ENCODE data around the gene PAQR4.
A peak's percentile ranks its signal among the peaks of the same experiment; 100 is the strongest.

Gene PAQR4

DNA sequence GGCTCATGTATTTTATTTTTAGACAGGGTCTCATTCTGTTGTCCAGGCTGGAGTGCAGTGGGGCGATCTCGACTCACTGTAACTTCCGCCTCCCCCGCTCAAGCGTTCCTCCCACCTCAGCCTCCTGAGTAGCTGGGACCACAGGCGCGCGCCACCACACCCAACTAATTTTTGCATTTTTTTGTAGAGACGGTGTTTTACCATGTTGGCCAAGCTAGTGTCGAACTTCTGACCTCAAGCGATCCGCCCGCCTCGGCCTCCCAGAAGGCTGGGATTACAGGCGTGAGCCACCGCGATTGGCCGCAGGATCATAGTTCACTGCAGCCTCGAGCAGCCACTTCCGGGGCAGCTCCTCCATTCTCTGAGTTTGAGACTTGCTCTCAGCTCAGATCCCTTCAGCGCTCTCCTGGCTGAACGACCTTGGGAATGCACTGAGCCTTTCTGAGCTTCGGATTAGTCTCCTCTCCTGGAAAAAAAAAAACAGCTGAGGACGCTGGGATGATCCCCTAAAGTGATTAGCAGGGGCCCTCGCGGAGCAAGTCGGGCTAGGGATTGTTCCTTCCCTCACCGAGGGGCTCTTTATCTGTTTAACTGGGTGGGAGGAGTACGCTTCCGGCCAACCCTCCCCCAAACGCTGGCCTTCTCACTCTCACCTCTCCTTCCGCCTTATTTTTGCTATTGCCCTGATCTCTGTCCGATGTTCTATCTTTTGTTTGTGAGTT is 12.2 kb downstream of the PAQR4 start:
- no peak for DNase-seq (ENCODE audit: low spot score)

DNA sequence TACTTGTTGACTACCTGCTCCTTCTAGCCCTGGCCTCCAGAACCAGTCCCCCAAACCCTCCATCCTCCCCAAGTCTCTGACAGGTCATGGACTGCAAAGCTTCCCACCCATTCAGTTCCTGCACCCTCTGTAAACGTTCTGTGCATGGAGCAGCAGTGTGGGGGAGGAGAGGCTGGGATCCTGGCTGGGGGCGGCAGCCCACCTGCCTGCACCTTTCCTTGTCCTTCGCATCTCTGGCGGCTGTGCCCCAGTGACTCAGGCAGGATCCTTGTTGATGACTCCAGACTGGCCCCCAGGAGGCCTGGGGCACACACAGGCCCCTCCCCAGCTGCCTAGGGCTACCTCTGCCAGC is 12.7 kb downstream of the PAQR4 start:
- DNase-seq (ENCODE audit: low spot score), result no peak

DNA sequence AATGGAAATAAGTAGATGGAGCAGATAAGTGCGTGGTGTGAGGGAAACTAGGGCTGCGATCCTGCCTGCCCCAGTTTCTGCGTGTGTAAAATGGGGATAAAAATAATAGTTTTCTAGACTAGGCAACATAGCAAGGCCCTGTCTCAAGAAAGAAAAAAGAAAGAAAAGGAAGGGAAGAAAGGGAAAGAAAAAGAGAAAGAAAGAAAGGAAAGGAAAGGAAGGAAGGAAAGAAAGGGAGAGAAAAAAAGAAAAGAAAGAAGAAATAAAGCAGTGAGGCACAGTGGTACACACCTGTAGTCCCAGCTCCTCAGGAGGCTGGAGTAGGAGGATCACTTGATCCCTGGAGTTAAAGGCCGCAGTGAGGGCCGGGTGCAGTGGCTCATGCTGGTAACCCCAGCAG is 13.3 kb downstream of the PAQR4 start:
- no peak for DNase-seq (ENCODE audit: low spot score)

DNA sequence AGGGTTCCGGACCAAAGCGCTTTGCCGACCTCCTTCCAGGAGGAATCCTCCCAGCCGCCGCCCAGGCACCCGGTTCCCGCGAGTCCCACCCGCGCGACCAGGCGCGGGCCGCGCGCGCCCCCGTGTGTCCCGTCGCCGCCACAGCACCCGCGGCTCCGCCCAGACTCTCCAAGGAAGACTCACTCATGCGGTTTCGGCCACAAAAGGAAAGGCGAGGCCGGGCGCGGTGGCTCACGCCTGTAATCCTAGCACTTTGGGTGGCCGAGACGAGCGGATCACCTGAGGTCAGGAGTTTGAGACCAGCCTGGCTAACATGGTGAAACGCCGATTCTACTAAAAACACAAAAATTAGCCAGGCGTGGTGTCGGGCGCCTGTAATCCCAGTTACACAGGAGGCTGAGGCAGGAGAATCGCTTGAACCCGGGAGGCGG is 14.6 kb downstream of the PAQR4 start:
- peak; percentile 96 for DNase-seq (ENCODE audit: low spot score)

DNA sequence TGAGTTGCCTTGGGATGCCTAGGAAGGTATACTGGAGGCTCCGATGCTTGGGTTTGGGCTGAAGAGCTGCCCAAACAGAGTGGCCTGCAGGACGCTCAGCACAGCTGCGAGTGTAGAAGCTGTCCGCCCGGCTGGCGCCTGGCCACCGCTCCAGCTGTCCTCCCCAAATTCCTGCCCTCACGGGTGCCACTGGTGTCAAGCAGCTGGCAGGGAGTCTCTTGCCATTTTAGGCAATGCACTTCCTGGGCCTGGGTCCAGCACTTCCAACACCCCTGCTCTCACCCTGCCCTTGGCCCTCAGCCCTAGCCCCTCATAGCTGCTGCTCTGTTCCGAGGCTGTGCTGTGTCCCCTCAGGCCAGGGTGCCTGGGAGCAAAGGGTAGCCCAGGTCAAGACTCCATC is 16.3 kb downstream of the PAQR4 start:
- DNase-seq (ENCODE audit: low spot score), result no peak

DNA sequence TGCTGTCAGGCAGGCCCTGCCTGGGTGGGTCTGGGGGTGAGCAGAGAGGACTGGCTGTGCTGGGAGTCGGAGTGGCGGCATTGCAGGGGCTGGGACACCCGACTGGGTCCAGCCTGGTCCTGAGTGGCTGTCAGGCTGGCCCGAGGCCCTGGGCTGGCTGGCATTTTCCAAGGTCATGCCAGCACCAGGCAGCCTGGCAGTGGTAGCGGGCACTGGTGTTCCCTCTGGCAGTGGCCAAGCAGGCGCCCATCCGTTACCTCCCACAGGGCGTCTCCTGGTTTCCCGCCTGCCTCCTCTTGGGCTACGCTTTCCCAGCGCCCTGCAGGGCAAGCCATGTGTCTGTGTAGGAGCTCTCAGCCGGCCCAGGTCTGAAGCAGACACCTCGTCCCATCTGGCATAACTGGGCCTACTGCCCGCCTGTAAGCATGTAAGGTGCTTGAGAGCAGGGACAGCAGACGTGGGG is 16.8 kb downstream of the PAQR4 start:
- DNase-seq (ENCODE audit: low spot score), result no peak

DNA sequence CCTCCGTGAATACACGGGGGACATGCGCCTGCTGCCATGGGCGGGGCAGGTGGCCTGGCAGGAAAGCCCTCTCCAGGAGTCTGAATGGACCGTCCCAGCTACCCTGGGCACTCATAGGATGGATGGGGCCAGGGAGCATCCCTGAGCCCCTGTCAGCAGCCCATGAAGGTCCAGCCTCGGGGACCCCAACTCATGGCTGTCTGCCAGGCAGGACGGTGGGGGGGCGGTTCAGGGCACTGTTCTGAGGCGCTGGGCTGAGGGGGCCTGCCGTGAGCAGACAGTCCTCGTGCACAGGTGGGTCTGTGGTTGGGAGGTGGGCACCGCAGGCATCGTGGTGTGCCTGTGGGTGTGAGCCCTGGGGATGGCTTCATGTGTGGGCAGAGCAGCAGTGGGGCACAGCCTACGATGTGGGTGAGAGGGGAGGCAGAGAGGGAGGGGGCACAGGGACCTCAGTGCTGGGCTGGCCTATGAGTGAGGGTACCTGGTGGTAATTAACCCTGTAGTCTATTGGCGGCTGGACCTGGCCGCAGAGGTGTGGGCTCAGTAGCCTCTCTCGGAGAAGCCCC is 17.6 kb downstream of the PAQR4 start:
- DNase-seq (ENCODE audit: low spot score), result no peak

DNA sequence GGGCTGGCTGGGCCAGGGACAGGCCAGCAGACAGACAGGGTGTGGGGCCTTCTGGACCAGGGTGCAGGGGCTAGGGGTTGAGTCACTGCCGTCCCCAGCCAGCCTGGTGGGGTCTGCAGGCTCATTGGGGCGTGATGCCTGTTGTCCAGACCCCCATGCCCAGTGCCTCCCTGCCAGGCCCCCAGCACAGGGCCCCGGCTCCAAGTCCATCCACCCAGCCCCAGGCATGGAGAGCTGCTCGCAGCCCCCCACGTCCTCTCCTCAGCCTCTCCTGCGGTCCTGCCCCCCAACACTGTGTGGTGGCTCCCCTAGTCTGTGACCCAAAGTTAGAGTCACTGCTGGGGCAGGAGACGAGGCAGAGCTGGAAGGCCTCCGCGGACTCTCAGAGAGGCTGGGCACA is 18.1 kb downstream of the PAQR4 start:
- no peak for DNase-seq (ENCODE audit: low spot score)

DNA sequence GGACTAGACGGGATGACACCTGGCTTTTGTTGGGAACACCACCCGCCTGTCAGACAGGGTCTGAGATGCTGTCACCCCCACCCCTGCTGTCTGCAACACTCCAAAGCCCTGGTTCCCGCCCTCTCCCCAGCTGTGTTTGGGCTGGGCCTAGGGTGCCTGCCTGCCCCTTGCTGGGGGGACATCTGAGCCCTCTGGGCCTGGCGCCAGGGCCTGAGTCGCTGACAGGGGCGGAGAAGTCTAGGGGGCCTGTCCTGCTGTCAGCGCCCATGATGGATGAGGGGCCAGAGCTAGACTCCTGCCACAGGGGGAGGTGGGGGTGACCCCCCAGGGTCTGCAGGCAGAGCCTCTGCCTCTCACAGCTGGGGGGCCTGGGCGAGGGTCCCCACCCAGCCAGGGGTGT is 18.7 kb downstream of the PAQR4 start:
- no peak for DNase-seq (ENCODE audit: low spot score)

DNA sequence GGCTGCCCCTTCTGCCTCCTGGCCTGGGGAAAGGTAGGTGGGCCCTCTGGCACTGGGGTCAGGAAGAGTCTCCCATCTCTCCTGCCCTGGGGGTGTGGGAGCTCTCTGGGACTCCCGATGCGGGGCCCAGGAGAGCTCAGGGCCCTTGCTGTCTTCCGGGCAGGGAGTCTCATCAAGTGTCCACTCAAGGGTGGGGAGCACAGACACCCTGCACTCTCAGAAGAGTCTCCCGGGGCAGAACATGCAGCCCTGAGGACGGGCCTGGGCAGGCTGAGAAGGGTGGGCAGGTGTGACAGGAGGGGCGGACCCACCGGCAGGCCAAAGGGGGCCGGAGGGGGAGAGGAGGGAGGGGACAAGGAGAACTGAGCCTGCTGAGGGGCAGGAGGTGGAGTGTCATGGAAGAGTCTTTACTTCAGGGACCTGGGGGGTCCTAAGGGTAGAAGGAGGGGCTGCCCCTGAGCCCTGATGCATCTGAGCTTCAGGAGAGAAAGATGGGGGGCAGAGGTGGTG is 19.5 kb downstream of the PAQR4 start:
- DNase-seq (ENCODE audit: low spot score), result no peak

DNA sequence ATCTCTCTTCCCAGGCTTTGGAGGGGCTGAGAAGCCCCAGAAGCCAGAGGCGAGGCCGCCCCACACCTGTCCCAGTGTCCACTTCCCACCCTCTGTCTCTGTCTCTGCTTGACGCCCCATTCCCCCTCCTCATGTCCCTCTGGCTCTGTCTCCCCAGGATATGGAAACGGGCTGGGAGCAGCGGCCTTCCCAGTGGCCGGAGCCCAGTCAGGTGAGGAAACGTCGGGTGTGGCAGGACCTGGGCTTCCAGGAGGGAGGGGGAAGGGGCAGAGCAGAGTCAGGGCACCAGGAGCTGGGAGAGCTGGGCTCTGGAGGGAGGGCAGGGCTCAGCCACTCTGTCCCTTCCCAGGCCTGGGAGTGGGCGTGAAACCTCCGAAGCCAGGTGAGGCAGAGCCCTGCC is 21.7 kb downstream of the PAQR4 start:
- no peak for DNase-seq (ENCODE audit: low spot score)

DNA sequence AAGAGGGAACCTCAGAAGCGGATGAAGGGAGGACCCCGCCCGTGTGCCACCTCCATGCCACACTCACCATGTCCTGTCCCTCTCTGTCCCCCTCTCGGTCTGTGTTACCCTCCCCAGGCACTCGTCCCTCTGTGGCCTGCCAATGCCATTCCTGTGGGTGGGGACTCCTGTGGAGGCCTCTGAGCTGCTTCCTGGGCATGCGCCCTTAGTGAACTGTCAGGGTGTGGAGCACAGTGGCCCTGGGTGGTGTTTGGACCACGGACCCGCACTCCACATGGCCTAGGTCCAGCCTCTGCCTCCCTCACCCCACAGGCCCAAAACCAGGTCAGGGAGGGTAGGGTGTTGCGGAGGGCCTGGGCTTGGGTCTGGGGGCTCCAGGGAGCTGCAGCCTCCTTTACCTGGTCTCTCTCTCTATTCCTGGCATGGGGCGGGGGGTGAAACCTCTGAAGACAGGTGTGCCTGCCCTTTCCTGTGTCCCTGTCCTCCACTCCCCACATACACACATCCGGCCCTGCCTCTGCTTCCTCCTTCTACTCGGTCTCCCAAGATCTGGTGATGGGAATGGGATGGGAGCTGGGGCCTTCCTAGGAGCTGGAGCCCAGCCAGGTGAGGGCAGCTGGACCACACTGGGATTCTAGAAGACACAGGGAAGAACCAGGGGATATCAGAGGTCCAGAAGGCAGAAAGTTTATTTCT is 22.6 kb downstream of the PAQR4 start:
- DNase-seq (ENCODE audit: low spot score), result no peak

DNA sequence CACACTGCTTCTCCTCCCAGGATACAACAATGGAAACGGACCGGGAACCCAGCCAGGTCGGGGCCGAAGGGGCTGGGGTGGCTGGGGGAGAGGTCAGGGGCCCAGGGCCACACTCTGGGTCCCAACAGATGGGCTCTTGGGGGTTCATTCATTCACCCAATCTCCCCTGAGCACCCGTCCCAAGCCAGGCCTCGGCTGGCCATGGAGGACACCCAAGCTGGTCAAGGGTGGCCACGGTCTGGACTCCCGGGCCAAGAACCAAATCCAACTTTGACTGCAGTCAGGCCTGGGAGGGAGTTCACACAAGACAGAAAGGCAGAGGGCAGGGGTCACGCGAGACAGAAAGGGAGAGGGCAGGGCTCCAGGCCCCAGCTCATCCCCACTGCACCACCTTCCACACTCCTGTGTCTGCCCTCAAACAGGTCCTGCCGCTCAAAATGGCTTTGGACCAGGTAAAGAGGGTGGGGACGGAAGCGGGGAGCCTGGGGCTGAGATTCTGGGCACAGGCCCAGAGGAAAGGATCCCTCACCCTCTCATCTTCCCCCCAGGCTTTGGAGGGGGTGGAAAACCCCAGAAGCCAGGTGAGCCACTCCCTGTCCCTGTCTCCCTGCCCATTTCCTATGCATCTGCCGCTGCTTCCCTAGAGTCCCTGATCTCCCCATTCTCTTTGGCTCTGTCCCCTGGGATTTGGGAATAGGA is 23.4 kb downstream of the PAQR4 start:
- no peak for DNase-seq (ENCODE audit: low spot score)

DNA sequence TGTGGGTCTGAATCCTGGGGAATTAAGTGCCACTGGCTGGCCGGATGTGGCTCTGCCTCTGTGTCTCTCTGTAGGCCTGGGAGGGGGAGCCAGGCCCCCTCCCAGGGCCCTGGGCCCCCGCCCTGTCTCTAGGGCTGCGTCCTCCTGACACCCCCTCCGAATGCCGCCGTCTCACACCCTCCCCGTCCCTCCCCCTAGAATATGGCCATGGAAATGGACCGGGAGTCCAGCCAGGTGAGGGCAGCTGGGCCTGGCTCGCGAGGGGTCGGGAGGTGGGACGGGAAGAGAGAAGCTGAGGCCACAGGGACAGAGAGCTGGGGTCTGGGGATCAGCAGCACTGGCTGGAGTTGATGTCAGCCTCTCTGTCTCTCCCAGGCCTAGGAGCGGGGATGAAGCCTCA is 27.1 kb downstream of the PAQR4 start:
- DNase-seq (ENCODE audit: low spot score), result no peak

DNA sequence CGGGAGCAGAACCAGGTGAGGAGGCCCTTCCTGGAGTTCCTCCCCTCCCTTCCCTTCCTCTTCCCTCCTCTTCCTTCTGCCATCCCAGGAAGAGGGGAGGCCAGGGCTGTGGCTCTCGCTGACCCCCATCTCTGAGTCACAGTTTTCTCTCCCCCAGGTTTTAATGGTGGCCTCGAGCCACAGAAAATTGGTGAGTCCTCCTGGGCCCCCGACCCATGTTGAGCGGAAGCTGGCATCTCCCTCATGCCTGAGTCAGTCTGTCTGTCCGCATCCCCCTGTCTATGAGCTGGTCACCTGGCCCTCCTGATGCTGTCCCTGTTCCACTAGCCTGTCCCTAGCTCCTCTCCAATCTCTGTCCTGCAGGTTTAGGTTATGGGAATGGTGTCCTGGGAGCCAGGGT is 30.8 kb downstream of the PAQR4 start:
- no peak for DNase-seq (ENCODE audit: low spot score)

DNA sequence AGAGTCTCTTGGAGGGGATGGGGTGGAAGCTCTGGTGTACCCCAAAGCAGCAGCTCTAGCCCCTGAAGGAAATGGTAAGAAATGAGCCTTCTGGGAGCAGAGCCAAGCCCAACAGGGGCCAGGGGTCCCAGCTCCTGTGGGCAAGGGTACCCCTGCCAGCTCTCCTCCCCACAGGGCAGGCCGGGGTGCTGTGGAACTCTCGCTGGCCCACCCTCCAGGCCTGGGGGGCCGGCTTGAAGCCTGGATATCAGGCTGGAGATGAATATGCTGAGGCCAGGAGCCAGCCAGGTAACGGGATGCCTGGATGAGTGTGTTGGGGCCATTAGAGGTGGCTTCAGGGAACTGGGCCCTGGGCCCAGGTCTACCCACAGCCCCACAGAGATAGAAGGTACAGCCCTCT is 31.4 kb downstream of the PAQR4 start:
- no peak for DNase-seq (ENCODE audit: low spot score)

DNA sequence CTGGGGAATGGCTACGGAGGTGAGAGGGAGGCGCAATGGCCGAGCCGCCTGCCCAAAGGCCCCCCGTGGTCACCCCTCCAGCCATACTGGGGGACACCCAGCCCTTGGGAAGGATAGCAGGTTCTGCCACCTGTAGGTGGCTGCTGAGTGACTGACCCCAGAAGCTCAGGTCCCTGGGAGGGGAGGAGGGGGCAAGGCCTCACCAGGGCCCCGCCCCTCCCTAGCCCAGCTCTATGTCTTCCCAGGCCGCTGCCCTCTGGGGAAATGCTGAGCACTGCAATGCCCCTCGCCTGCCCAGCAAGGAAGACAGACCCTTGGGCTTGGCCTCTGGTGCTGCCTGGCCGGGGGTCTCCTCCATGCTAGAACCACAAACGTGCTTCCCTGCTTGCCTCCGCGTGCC is 32.2 kb downstream of the PAQR4 start:
- no peak for DNase-seq (ENCODE audit: low spot score)

DNA sequence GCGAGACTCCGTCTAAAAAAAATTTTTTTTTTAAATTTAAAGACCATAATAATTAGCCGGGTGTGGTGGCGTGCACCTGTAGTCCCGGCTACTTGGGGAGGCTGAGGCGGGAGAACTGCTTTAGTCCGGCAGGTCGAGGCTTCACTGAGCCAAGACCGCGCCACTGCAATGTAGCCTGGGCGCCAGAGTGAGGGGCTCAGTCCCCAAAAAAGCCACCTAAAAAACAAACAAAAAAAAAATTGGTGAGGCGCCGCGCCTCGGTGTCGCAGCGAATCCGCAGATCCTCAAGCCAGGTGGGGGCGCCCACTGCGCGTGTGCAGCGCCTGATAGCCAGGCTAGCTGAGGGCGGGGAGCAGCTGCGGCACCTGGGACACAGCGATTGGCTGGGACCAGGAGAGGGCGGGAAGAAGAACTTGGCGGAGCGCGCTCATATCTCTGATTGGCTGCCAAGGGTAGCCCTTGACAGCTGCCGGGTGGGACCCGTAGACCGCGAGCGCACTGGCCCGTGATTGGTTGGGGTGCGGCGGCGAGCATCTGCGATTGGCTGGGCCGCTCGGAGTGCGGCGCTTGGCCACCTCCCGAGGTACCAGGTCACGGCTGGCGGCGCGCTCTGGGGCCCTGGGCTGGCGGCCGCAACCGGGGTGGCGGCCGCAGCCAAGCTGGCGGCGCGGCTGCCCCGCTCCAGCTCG is 34.6 kb downstream of the PAQR4 start:
- peak; percentile 99 for DNase-seq (ENCODE audit: low spot score)

DNA sequence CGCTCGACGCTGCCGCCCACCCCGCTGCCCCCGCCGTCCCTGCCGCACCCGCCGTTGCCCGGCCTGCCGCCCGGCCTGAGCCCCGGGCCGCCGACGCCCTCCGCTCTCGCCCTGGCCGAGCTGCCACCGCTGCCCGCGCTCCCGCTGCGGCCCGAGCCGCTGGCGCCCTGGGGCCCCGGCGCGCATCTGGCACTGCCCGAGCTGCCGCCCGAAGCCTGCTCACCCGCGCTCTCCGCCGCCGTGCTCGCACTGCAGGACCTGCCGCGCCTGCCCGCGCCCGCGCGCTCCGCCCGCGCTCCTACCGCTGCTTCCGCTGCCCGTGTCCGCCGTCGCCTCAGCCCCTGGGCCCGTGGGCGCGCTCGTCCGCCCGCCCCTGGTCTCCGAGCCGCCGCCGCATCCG is 35.2 kb downstream of the PAQR4 start:
- peak; percentile 46 for DNase-seq (ENCODE audit: low spot score)

DNA sequence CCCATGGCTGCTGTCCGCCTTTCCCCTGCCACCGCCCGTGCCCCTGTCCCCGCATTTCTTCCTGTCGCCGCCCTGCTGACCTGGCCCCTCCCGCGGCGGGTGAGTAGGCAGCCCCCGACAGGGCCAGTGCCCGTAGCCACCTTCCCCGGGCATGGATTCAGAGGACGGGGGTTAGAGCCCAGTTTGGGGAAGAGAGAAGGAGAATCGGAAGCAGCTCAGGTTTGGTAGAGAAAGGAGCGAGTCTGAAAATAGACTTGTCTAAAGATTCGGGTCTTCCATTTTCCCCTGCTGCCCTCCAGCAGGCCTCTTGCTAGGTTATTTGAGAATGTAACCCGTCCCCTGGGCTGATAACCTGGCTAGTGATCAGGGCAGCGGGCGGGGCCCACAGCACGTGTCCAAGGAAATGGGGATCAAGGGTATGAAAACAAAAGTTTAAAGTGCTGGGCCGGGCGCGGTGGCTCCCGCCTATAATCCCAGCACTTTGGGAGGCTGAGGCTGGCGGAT is 35.7 kb downstream of the PAQR4 start:
- DNase-seq (ENCODE audit: low spot score), result no peak

DNA sequence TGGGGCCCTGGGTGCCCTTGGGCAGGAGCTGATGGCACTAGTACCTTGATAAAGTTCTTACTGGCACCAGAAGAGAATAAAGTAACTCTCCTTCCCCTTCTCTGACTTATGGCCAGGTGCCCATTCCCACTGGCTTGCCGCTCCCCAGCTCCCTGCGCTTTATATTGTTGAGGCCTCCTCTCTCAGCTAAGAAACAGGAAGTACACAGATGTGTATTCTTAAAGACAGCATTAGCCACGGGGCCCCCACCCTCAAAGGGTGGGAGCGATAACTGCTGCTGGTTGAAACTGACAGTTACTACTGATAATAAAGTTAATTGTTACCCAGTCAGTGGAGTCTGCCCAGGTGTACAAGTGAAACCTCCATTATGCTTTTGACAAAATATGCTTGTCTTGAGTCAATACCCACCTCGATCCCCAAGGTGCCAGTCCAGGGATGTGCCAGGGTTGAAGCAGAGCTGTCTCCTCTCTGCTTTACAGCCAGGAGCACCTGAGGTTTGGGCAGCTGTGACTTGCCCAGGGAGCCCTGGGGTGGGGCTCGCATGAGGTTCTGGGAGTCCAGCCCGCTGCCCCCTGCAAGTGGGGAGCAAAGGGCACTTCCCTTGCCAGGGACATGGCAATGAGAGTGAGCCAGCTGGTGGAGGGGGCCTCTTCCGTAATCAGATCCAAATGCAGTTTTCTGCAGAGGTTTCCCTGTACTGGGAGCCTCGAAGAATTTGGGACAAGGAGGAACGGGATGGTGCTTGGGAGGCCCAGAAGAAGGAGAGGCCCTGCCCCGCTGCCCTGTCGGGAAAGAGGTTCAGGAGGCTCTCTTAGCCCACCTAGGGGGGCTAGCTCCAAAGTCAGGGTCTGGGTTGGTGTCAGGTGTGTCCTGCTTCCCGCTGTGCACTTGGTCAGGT is 38.2 kb downstream of the PAQR4 start:
- DNase-seq (ENCODE audit: low spot score), result no peak

Data from AG08396 (cell line).